Measurements from ENCODE around the gene ZNF670. TPM values are rescaled to one million over a fixed set of nuclear protein-coding genes. Genes with fewer than 3 reads are reported as not detected.
"Not testable (repeated sequence)": the region's sequence is repeated elsewhere in the genome, so short reads cannot be mapped to it uniquely, and the experiment has no call there.

ZNF670 gene
- total RNA-seq, 1 experiment from 2014 or later: 13.9 TPM

GRCh38 chr1:247126601-247127000 is 48.0 kb upstream of the ZNF670 start:
- not testable (repeated sequence) for H3K4ac ChIP-seq (ENCODE audit: low read depth, low read length)

GRCh38 chr1:247126166-247126565 is 47.6 kb upstream of the ZNF670 start:
- H3K27ac ChIP-seq (ENCODE audit: insufficient read length, low read depth, low read length); H4K5ac ChIP-seq (ENCODE audit: insufficient read length, low read depth, low read length); H3K14ac ChIP-seq (ENCODE audit: insufficient read depth, low read length); H3K4me1 Mint-ChIP-seq; H3K9me3 ChIP-seq (ENCODE audit: control insufficient read depth, low read depth, low read length); H3K23ac ChIP-seq (ENCODE audit: insufficient read length, low read depth, low read length); H2AFZ ChIP-seq (ENCODE audit: low read length); H2BK12ac ChIP-seq (ENCODE audit: insufficient read length, low read depth, low read length); H4K20me1 ChIP-seq (ENCODE audit: control insufficient read depth, insufficient read depth, insufficient read length); H2BK15ac ChIP-seq (ENCODE audit: low read depth, low read length); H3T11ph ChIP-seq (ENCODE audit: low read length); H3K4me2 ChIP-seq (ENCODE audit: insufficient read depth, insufficient read length, low read length); H2BK20ac ChIP-seq (ENCODE audit: low read depth, low read length, poor library complexity, severe bottlenecking); H3K79me1 ChIP-seq (ENCODE audit: insufficient read depth, low read depth, low read length, poor library complexity, severe bottlenecking); H3K4me1 ChIP-seq (ENCODE audit: insufficient read depth, low read length); H3K27me3 Mint-ChIP-seq (ENCODE audit: low read depth); DNase-seq; H4K8ac ChIP-seq (replicated peaks; ENCODE audit: insufficient read length, low read depth, low read length); H2BK120ac ChIP-seq (ENCODE audit: low read depth, low read length, poor library complexity, severe bottlenecking); H2BK5ac ChIP-seq (ENCODE audit: insufficient read length, low read length); H3K18ac ChIP-seq (ENCODE audit: insufficient read length, low read depth, low read length); H3K27me3 ChIP-seq (ENCODE audit: insufficient read depth, low read length); H3K79me2 ChIP-seq (ENCODE audit: insufficient read depth, low read length); H4K91ac ChIP-seq (ENCODE audit: insufficient read length, low read depth, low read length); H3K9ac ChIP-seq (ENCODE audit: extremely low read depth, insufficient read length, low read length); H2AK5ac ChIP-seq (ENCODE audit: insufficient read length, low read length); H3K23me2 ChIP-seq (ENCODE audit: insufficient read length, low read depth, low read length, poor library complexity, severe bottlenecking); H3K56ac ChIP-seq (ENCODE audit: insufficient read length, low read depth, low read length); H3K4ac ChIP-seq (ENCODE audit: low read depth, low read length); H3K4me3 Mint-ChIP-seq; H3K27ac Mint-ChIP-seq: not testable (repeated sequence)
- Mint-ChIP-seq H3K9me3 (peaks cover 0 to 10% of the 10 kb centered on the region in 2 experiments; a peak in 2 of 5 replicates), H3K36me3 (ENCODE audit: insufficient read depth in 1 of 3, low read depth in 3 of 3) (peaks cover 5 to 20% (median 20%) of the 10 kb centered on the region in 3 experiments; a peak in 6 of 7 replicates)
- no CpG with 5 or more reads among the region's 25 CpGs for WGBS (ENCODE audit: extremely low coverage, insufficient read length, low lambda C conversion rate)

More at GRCh38 chr1:247126601-247127000, 48.0 kb upstream of the ZNF670 start:
- not testable (repeated sequence) for H3K79me2 ChIP-seq (ENCODE audit: insufficient read depth, low read length); H2AFZ ChIP-seq (ENCODE audit: low read length); DNase-seq; H4K8ac ChIP-seq (replicated peaks; ENCODE audit: insufficient read length, low read depth, low read length); H3K9me3 ChIP-seq (ENCODE audit: control insufficient read depth, low read depth, low read length); H3K4me1 Mint-ChIP-seq; H3K23me2 ChIP-seq (ENCODE audit: insufficient read length, low read depth, low read length, poor library complexity, severe bottlenecking); H3K27ac ChIP-seq (ENCODE audit: insufficient read length, low read depth, low read length); H4K91ac ChIP-seq (ENCODE audit: insufficient read length, low read depth, low read length); H2AK5ac ChIP-seq (ENCODE audit: insufficient read length, low read length); H4K5ac ChIP-seq (ENCODE audit: insufficient read length, low read depth, low read length); H3K79me1 ChIP-seq (ENCODE audit: insufficient read depth, low read depth, low read length, poor library complexity, severe bottlenecking); H3K23ac ChIP-seq (ENCODE audit: insufficient read length, low read depth, low read length); H2BK5ac ChIP-seq (ENCODE audit: insufficient read length, low read length); H3K4me3 Mint-ChIP-seq; H2BK12ac ChIP-seq (ENCODE audit: insufficient read length, low read depth, low read length); H3K27ac Mint-ChIP-seq; H3K27me3 ChIP-seq (ENCODE audit: insufficient read depth, low read length); H3K4me2 ChIP-seq (ENCODE audit: insufficient read depth, insufficient read length, low read length); H3K18ac ChIP-seq (ENCODE audit: insufficient read length, low read depth, low read length); H3K27me3 Mint-ChIP-seq (ENCODE audit: low read depth); H3T11ph ChIP-seq (ENCODE audit: low read length); H3K9ac ChIP-seq (ENCODE audit: extremely low read depth, insufficient read length, low read length); H2BK15ac ChIP-seq (ENCODE audit: low read depth, low read length); H3K56ac ChIP-seq (ENCODE audit: insufficient read length, low read depth, low read length); H4K20me1 ChIP-seq (ENCODE audit: control insufficient read depth, insufficient read depth, insufficient read length); H3K4me1 ChIP-seq (ENCODE audit: insufficient read depth, low read length); H2BK20ac ChIP-seq (ENCODE audit: low read depth, low read length, poor library complexity, severe bottlenecking); H3K14ac ChIP-seq (ENCODE audit: insufficient read depth, low read length); H2BK120ac ChIP-seq (ENCODE audit: low read depth, low read length, poor library complexity, severe bottlenecking)
- WGBS (ENCODE audit: extremely low coverage, insufficient read length, low lambda C conversion rate): no CpG with 5 or more reads among the region's 46 CpGs
- Mint-ChIP-seq H3K36me3 (ENCODE audit: insufficient read depth in 1 of 3, low read depth in 3 of 3) (peaks cover 6 to 21% (median 20%) of the 10 kb centered on the region in 3 experiments), H3K9me3 (peaks cover 0 to 10% of the 10 kb centered on the region in 2 experiments; a peak in 2 of 5 replicates)
